Measurements from ENCODE around the gene NAPB. TPM values are rescaled to one million over a fixed set of nuclear protein-coding genes. Genes with fewer than 3 reads are reported as not detected.
A peak's percentile ranks its signal among the peaks of the same experiment; 100 is the strongest.

NAPB gene
- total RNA-seq, 1 experiment from 2014 or later = 10.1 TPM

GRCh38 chr20:23365390-23366165 is 55.7 kb downstream of the NAPB start:
- POLR2A ChIA-PET = no interaction called here
- peaks cover 70% of the 10 kb centered on the region for H3K36me3 Mint-ChIP-seq (ENCODE audit: insufficient read depth, unreplicated experiment)

GRCh38 chr20:23363257-23363649 is 58.0 kb downstream of the NAPB start:
- no peak for DNase-seq
- H3K9me3 ChIP-seq = no peaks in the 10 kb centered on the region
- TSS peak; percentile 25 for BruUV-seq (replicated peaks)
- H3K4me3 ChIP-seq (ENCODE audit: low read depth, low read length) = peak overlapping the region; percentile 64
- no peaks in the 10 kb centered on the region for H3K27me3 ChIP-seq (replicated peaks; ENCODE audit: control insufficient read depth, insufficient read depth, low read length)
- Mint-ChIP-seq H3K4me1 (ENCODE audit: low read depth, unreplicated experiment) (peaks cover 24% of the 10 kb centered on the region), H3K4me3 (ENCODE audit: unreplicated experiment) (peak overlapping the region; percentile 71), H3K27ac (ENCODE audit: unreplicated experiment) (peak overlapping the region; percentile 98), H3K27me3 (ENCODE audit: insufficient read depth, unreplicated experiment) (no peaks in the 10 kb centered on the region), H3K36me3 (ENCODE audit: insufficient read depth, unreplicated experiment) (peaks cover 48% of the 10 kb centered on the region), H3K9me3 (ENCODE audit: unreplicated experiment) (no peaks in the 10 kb centered on the region)
- POLR2A ChIA-PET = no interaction called here
- peaks cover 2% of the 10 kb centered on the region for H3K36me3 ChIP-seq (ENCODE audit: control insufficient read depth, insufficient read depth, low read length)
- intact Hi-C loops (cut with micrococcal nuclease; ENCODE audit: unreplicated experiment) = loop anchor here (5.0 kb wide), 1 partner anchor 59 kb away; the partner anchor contains the start of gene NAPB
- CTCF ChIA-PET = no interaction called here
- TF ChIP-seq CTCF (IDR thresholded peaks at IDR 0.05; ENCODE audit: insufficient read depth in 1 of 2, low read depth in 1 of 2, low read length in 1 of 2, severe bottlenecking in 1 of 2, unreplicated experiment in 1 of 2) = no peak
- H3K4me1 ChIP-seq = peaks cover 20% of the 10 kb centered on the region; the same call in 1 of the 2 replicates

More at GRCh38 chr20:23365390-23366165, 55.7 kb downstream of the NAPB start:
- no peak for DNase-seq
- H3K27me3 ChIP-seq (replicated peaks; ENCODE audit: control insufficient read depth, insufficient read depth, low read length) = no peaks in the 10 kb centered on the region
- Mint-ChIP-seq H3K9me3 (ENCODE audit: unreplicated experiment) (no peaks in the 10 kb centered on the region), H3K27ac (ENCODE audit: unreplicated experiment) (peak overlapping the region; percentile 19), H3K4me1 (ENCODE audit: low read depth, unreplicated experiment) (peaks cover 17% of the 10 kb centered on the region), H3K27me3 (ENCODE audit: insufficient read depth, unreplicated experiment) (no peaks in the 10 kb centered on the region), H3K4me3 (ENCODE audit: unreplicated experiment) (peak overlapping the region; percentile 36)
- peaks cover 17% of the 10 kb centered on the region for H3K4me1 ChIP-seq
- CTCF ChIA-PET = no interaction called here
- intact Hi-C loops (cut with micrococcal nuclease; ENCODE audit: unreplicated experiment) = no loop called here
- BruUV-seq (replicated peaks) = no TSS peak
- H3K4me3 ChIP-seq (ENCODE audit: low read depth, low read length) = no peak overlapping the region
- no peaks in the 10 kb centered on the region for H3K9me3 ChIP-seq
- H3K36me3 ChIP-seq (ENCODE audit: control insufficient read depth, insufficient read depth, low read length) = peaks cover 2% of the 10 kb centered on the region
- no peak for TF ChIP-seq CTCF (IDR thresholded peaks at IDR 0.05; ENCODE audit: insufficient read depth in 1 of 2, low read depth in 1 of 2, low read length in 1 of 2, severe bottlenecking in 1 of 2, unreplicated experiment in 1 of 2)

- peak in 1 of 2 experiments; percentile 43 for DNase-seq
- Histone ChIP-seq H3K4me3 (ENCODE audit: low read depth, low read length) (peak overlapping the region; percentile 64), H3K27me3 (replicated peaks; ENCODE audit: control insufficient read depth, insufficient read depth, low read length) (no peaks in the 10 kb centered on the region), H3K9me3 (no peaks in the 10 kb centered on the region), H3K36me3 (ENCODE audit: control insufficient read depth, insufficient read depth, low read length) (peaks cover 2% of the 10 kb centered on the region), H3K4me1 (peaks cover 20% of the 10 kb centered on the region; the same call in 1 of the 2 replicates)
- Mint-ChIP-seq H3K36me3 (ENCODE audit: insufficient read depth, unreplicated experiment) (peaks cover 50% of the 10 kb centered on the region), H3K9me3 (ENCODE audit: unreplicated experiment) (no peaks in the 10 kb centered on the region), H3K27me3 (ENCODE audit: insufficient read depth, unreplicated experiment) (no peaks in the 10 kb centered on the region), H3K27ac (ENCODE audit: unreplicated experiment) (peak overlapping the region; percentile 98), H3K4me1 (ENCODE audit: low read depth, unreplicated experiment) (peaks cover 24% of the 10 kb centered on the region), H3K4me3 (ENCODE audit: unreplicated experiment) (peak overlapping the region; percentile 71)
- CTCF ChIA-PET = no interaction called here
- BruUV-seq (replicated peaks) = no TSS peak
- intact Hi-C loops (cut with micrococcal nuclease; ENCODE audit: unreplicated experiment) = loop anchor here (5.0 kb wide), 1 partner anchor 60 kb away; the partner anchor contains the start of gene NAPB
- POLR2A ChIA-PET = interaction anchor here (1.6 to 1.8 kb wide), 2 partner anchors 13 to 59 kb away, joined by 6 to 14 read pairs; partner anchors contain the start of gene NAPB
- peak in 1 of 2 experiments; percentile 18 for TF ChIP-seq CTCF (IDR thresholded peaks at IDR 0.05; ENCODE audit: insufficient read depth in 1 of 2, low read depth in 1 of 2, low read length in 1 of 2, severe bottlenecking in 1 of 2, unreplicated experiment in 1 of 2)
Observed at GRCh38 chr20:23362392-23363256, 58.7 kb downstream of the NAPB start.
